A549 (cell line): ENCODE data around the gene TNS1. TPM values are rescaled to one million over a fixed set of nuclear protein-coding genes. Genes with fewer than 3 reads are reported as not detected.

Experiments used
- ATAC-seq, 2 experiments: fragments of 200-7000 bp in 1 of 2; fragments of >200 bp in 1 of 2; cut with Nextera tagmentation in 1 of 2; cut with Tn5 transposase in 1 of 2; 3 replicates each; pipeline versions ENCODE4 v1.8.0 to v1.9.1; 2018 to 2020; ENCODE audit warnings: mild to moderate bottlenecking in 1 of 2, moderate library complexity in 1 of 2
- CTCF ChIA-PET: fragments of 300-600 bp; sonication (Branson Sonifier 250); formaldehyde crosslinking; extraction: SDS; loops from one replicate; lab custom pipeline; 2021; ENCODE audit warnings: antibody characterized with exemption, inconsistent platforms; lab: Yijun Ruan, JAX
- POLR2A ChIA-PET: fragments of 350-600 bp; formaldehyde crosslinking; extraction: SDS; loops from one replicate; lab custom pipeline; 2021; ENCODE audit warnings: antibody characterized with exemption, inconsistent platforms; lab: Yijun Ruan, JAX
- DNase-seq, 2 experiments: peaks; one replicate each; pipeline versions ENCODE4 v3.0.0 to v3.0.0-alpha.2; 2011 to 2016; ENCODE audit warnings: low read depth in 1 of 2, low spot score in 1 of 2
- FAIRE-seq: peaks from 2 replicates; lab custom pipeline; 2011; peaks lifted over from hg19 to GRCh38; lab: Jason Lieb, UNC
- H3K27ac ChIP-seq, 2 experiments: fragments of >200 bp; sonication (Bioruptor Twin); formaldehyde crosslinking; 3 replicates each; pipeline ENCODE4 v1.5.1; 2016 to 2017
- H3K4me1 ChIP-seq: fragments of >200 bp; sonication (Bioruptor Twin); formaldehyde crosslinking; 3 replicates; pipeline ENCODE4 v1.6.1; 2016
- H3K4me2 ChIP-seq: fragments of >200 bp; sonication (Bioruptor Twin); formaldehyde crosslinking; 3 replicates; pipeline ENCODE4 v1.6.1; 2016
- H3K4me3 ChIP-seq: fragments of >200 bp; sonication (Bioruptor Twin); formaldehyde crosslinking; 3 replicates; pipeline ENCODE4 v1.5.1; 2016
- H3K9me3 ChIP-seq: fragments of >200 bp; sonication (Bioruptor Twin); formaldehyde crosslinking; 3 replicates; pipeline ENCODE4 v1.6.1; 2016
- ATOH8 ChIP-seq: fragments of 250-450 bp; sonication (Bioruptor Pico); IDR thresholded peaks from 2 replicates; pipeline ENCODE4 v1.5.0; 2020; ENCODE audit warnings: low read depth, mild to moderate bottlenecking, moderate library complexity
- CHD2 ChIP-seq: fragments of 150-350 bp; IDR thresholded peaks from 2 replicates; pipeline ENCODE4 v1.6.1; 2014; ENCODE audit warnings: low read length; ENCODE audit not compliant: partially characterized antibody
- GATA3 ChIP-seq: IDR thresholded peaks from 2 replicates; pipeline ENCODE4 v1.6.1; 2012; ENCODE audit warnings: borderline replicate concordance
- HDAC2 ChIP-seq: fragments of 200-600 bp; sonication (generic); IDR thresholded peaks from 2 replicates; pipeline ENCODE4 v1.6.1; 2016
- HEYL ChIP-seq: fragments of 250-450 bp; sonication (Bioruptor Pico); IDR thresholded peaks from 2 replicates; pipeline ENCODE4 v1.8.0; 2021; ENCODE audit warnings: mild to moderate bottlenecking, moderate library complexity
- HOXB13 ChIP-seq: fragments of 250-450 bp; sonication (Bioruptor Pico); IDR thresholded peaks from 2 replicates; pipeline ENCODE4 v1.5.0; 2020; ENCODE audit warnings: low read depth, mild to moderate bottlenecking, moderate library complexity
- HOXB5 ChIP-seq: fragments of 250-450 bp; sonication (Bioruptor Pico); IDR thresholded peaks from 2 replicates; pipeline ENCODE4 v1.5.0; 2020; ENCODE audit warnings: mild to moderate bottlenecking, moderate library complexity
- JUNB ChIP-seq: fragments of >200 bp; sonication (Bioruptor Twin); formaldehyde crosslinking; IDR thresholded peaks from 2 replicates; pipeline ENCODE4 v1.6.1; 2016
- MAZ ChIP-seq: fragments of 150-350 bp; IDR thresholded peaks from 2 replicates; pipeline ENCODE4 v1.6.1; 2014; ENCODE audit warnings: antibody characterized with exemption, low read depth, low read length, borderline replicate concordance
- NFE2L2 ChIP-seq: fragments of 150-350 bp; conservative IDR thresholded peaks from 2 replicates; pipeline ENCODE4 v1.6.1; 2014; ENCODE audit warnings: low read length
- NR3C1 ChIP-seq: fragments of >200 bp; sonication (Bioruptor Twin); formaldehyde crosslinking; IDR thresholded peaks from 3 replicates; pipeline ENCODE4 v1.6.1; 2017
- PHF8 ChIP-seq: fragments of 200-600 bp; sonication (generic); IDR thresholded peaks from 2 replicates; pipeline ENCODE4 v1.6.1; 2016; ENCODE audit warnings: low read depth, mild to moderate bottlenecking, antibody characterized with exemption, moderate library complexity, borderline replicate concordance
- RAD21 ChIP-seq, 2 experiments: fragments of >200 bp in 1 of 2; sonication (Bioruptor Twin) in 1 of 2; formaldehyde crosslinking in 1 of 2; IDR thresholded peaks in 1 of 2; conservative IDR thresholded peaks in 1 of 2; 2 replicates in 1 of 2; 3 replicates in 1 of 2; pipeline ENCODE4 v1.6.1; 2012 to 2018; ENCODE audit warnings: inconsistent platforms in 1 of 2
- SMC3 ChIP-seq: fragments of >200 bp; sonication (Bioruptor Twin); formaldehyde crosslinking; IDR thresholded peaks from 3 replicates; pipeline ENCODE4 v1.6.1; 2018; ENCODE audit warnings: inconsistent platforms
- SREBF2 ChIP-seq: fragments of 450-650 bp; IDR thresholded peaks from 2 replicates; pipeline ENCODE4 v1.6.1; 2014; ENCODE audit warnings: mild to moderate bottlenecking, moderate library complexity
- TFCP2L1 ChIP-seq: fragments of 250-450 bp; sonication (Bioruptor Pico); IDR thresholded peaks from 2 replicates; pipeline ENCODE4 v1.5.0; 2021; ENCODE audit warnings: mild to moderate bottlenecking
- USF2 ChIP-seq: fragments of 450-650 bp; IDR thresholded peaks from 2 replicates; pipeline ENCODE4 v1.6.1; 2014; ENCODE audit warnings: antibody characterized with exemption
- ZSCAN20 ChIP-seq: fragments of 250-450 bp; sonication (Bioruptor Pico); IDR thresholded peaks from 2 replicates; pipeline ENCODE4 v1.8.0; 2022; ENCODE audit warnings: mild to moderate bottlenecking, moderate library complexity
- WGBS: methylation state at CpG from one replicate; pipeline ENCODE4 v1.1.6; 2017; ENCODE audit errors: missing lambda C conversion rate; 5-methylcytosine and 5-hydroxymethylcytosine counted together
- polyA plus RNA-seq, 4 experiments: library from polyadenylated mRNA; depleted of rRNA in 3 of 4; stranded (reverse); fragments of >200 nt; fragmentation: RNase III in 1 of 4; extraction: RNeasy Plus Mini Kit Qiagen cat#74134 plus additional on column Dnase treatment in 1 of 4; gene quantifications; 2 replicates in 3 of 4; 3 replicates in 1 of 4; pipeline ENCODE4 v1.2.3, GENCODE V29; 2011 to 2017

The TNS1 gene
- polyA plus RNA-seq, 2 of the 4 experiments (the other 2 are of a cell fraction) = 4.9 to 10.6 TPM

- TF ChIP-seq ATOH8 (CRISPR knock-in tag) (no peak), NR3C1 (no peak), TFCP2L1 (CRISPR knock-in tag) (no peak), HOXB13 (CRISPR knock-in tag) (no peak), ZSCAN20 (CRISPR knock-in tag) (no peak), JUNB (no peak), RAD21 (conservative IDR thresholded peaks at IDR 0.05 in 1 of 2, IDR thresholded peaks at IDR 0.05 in 1 of 2) (no peak), SMC3 (no peak), MAZ (no peak), HOXB5 (CRISPR knock-in tag) (no peak), HEYL (CRISPR knock-in tag) (no peak)
- no peak overlapping the region for H3K4me2 ChIP-seq
- ChIA-PET POLR2A (no interaction called here), CTCF (interaction anchor here (0.7 to 12.5 kb wide), 4 partner anchors 10 to 93 kb away, joined by 3 to 86 read pairs (median 23); no protein-coding TSS in a partner anchor)
- DNase-seq (no peak), ATAC-seq (no peak), FAIRE-seq (no peak)
- H3K4me1 ChIP-seq = 0 out of 3 replicates have a peak, but pooled peaks cover under 1% of the 10 kb centered on the region
- 77% methylated on average over 15 of the region's 15 CpGs for WGBS
- H3K4me3 ChIP-seq = no peak overlapping the region
- H3K9me3 ChIP-seq = no peaks in the 10 kb centered on the region
- H3K27ac ChIP-seq = no peak overlapping the region
Measured at GRCh38 chr2:217799563-217800432, 203.0 kb downstream of the TNS1 start.

- Histone ChIP-seq H3K4me1 (0 out of 3 replicates have a peak, but pooled peaks cover 3% of the 10 kb centered on the region), H3K4me2 (no peak overlapping the region), H3K27ac (no peak overlapping the region), H3K4me3 (no peak overlapping the region), H3K9me3 (no peaks in the 10 kb centered on the region)
- TF ChIP-seq HDAC2 (no peak), RAD21 (conservative IDR thresholded peaks at IDR 0.05 in 1 of 2, IDR thresholded peaks at IDR 0.05 in 1 of 2) (no peak), CHD2 (no peak), SREBF2 (no peak), PHF8 (no peak), MAZ (no peak), HOXB5 (CRISPR knock-in tag) (no peak), NFE2L2 (no peak), USF2 (no peak), GATA3 (no peak), ZSCAN20 (CRISPR knock-in tag) (no peak)
- DNase-seq (no peak), ATAC-seq (no peak), FAIRE-seq (no peak)
- CTCF ChIA-PET = interaction anchor here (0.6 to 12.5 kb wide), 5 partner anchors 9 to 303 kb away, joined by 3 to 86 read pairs (median 3); no protein-coding TSS in a partner anchor
- POLR2A ChIA-PET = no interaction called here
- WGBS = 80% methylated on average over 14 of the region's 14 CpGs
Measured at GRCh38 chr2:217798743-217799562, 203.8 kb downstream of the TNS1 start.

- 0 out of 3 replicates have a peak, but pooled peaks cover 3% of the 10 kb centered on the region for H3K4me1 ChIP-seq
- FAIRE-seq (no peak), ATAC-seq (no peak), DNase-seq (no peak)
- CTCF ChIA-PET = interaction anchor here (0.9 to 12.5 kb wide), 4 partner anchors 8 to 237 kb away, joined by 3 to 86 read pairs (median 24); no protein-coding TSS in a partner anchor
- no peak overlapping the region for H3K4me2 ChIP-seq
- TF ChIP-seq CHD2 = no peak
- H3K4me3 ChIP-seq = no peak overlapping the region
- H3K9me3 ChIP-seq = no peaks in the 10 kb centered on the region
- WGBS = 89% methylated on average over 7 of the region's 7 CpGs
- no peak overlapping the region for H3K27ac ChIP-seq
- POLR2A ChIA-PET = no interaction called here
Measured at GRCh38 chr2:217798191-217798590, 204.6 kb downstream of the TNS1 start.
